Measurements from ENCODE around the gene MGP.

- TF ChIP-seq POLR2AphosphoS5 (IDR thresholded peaks at IDR 0.05; ENCODE audit: borderline replicate concordance, low read depth, low read length) (no peak), EZH2 (IDR thresholded peaks at IDR 0.05) (no peak), FOXP2 (optimal IDR thresholded peaks at IDR 0.05; ENCODE audit: control extremely low read depth, extremely low read length, insufficient read depth) (no peak)
These were observed 43.3 kb upstream of the MGP start for GRCh38 chr12:14928931-14929330.
